WI38 (cell line): ENCODE measurements around the gene MRPL53.

Source experiments
- H3K4me3 ChIP-seq: 2 replicates; pipeline ENCODE4 v1.5.1; 2011; ENCODE audit warnings: low read depth, mild to moderate bottlenecking, control low read depth, low read length
- TF ChIP-seq, protein P1 (sequence below): IDR thresholded peaks from 2 replicates; pipeline ENCODE4 v1.5.1; 2012; ENCODE audit warnings: low read depth, mild to moderate bottlenecking, control low read depth, low read length

MRPL53 gene

DNA sequence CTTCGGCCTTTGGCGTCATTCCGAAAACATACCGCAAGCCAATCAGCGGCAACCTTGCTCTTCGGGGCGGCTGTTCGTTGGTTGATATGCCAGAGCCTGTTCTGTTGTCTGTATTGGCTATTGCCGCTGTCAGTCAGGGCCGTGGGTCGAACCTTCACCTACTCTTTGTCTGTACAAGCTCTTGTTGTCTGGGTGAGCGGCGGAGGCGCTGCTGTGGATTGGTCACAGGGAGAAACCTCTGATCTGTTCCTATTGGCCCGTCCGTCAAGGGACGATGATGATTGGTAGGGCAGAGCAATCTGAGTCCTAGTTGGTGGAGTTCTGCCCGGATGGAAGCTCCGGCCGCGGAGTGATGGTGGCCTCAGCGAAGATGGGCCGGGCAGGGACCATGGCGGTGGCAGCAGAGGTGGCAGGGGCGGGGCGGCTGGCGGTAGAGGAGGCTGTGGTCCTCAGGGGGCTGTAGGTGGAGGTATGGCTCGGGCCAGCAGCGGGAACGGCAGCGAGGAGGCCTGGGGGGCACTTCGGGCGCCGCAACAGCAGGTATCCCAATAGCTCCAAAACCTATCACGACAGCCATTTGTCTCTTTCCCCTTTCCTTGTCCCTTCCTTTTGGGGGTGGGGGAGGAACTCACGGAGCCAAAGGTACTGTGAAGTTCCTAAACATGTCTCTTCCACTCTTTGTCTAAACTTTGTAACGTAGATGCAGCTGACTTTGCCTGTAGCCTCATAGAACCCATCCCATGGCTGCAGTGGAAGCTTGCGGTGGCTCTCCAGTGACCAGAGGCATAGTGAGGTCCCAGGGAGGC lies 14.1 kb downstream of the MRPL53 start, which contains the start of gene WBP1:
Gene WBP1 (plus strand): TSS at position 307 of the 806 bp plus-strand sequence. CDS start 165 bp downstream, at position 472.
- TF ChIP-seq, protein P1, sequence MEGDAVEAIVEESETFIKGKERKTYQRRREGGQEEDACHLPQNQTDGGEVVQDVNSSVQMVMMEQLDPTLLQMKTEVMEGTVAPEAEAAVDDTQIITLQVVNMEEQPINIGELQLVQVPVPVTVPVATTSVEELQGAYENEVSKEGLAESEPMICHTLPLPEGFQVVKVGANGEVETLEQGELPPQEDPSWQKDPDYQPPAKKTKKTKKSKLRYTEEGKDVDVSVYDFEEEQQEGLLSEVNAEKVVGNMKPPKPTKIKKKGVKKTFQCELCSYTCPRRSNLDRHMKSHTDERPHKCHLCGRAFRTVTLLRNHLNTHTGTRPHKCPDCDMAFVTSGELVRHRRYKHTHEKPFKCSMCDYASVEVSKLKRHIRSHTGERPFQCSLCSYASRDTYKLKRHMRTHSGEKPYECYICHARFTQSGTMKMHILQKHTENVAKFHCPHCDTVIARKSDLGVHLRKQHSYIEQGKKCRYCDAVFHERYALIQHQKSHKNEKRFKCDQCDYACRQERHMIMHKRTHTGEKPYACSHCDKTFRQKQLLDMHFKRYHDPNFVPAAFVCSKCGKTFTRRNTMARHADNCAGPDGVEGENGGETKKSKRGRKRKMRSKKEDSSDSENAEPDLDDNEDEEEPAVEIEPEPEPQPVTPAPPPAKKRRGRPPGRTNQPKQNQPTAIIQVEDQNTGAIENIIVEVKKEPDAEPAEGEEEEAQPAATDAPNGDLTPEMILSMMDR, result no peak
- H3K4me3 ChIP-seq, result peak within 1 kb of the TSS; percentile 79

DNA sequence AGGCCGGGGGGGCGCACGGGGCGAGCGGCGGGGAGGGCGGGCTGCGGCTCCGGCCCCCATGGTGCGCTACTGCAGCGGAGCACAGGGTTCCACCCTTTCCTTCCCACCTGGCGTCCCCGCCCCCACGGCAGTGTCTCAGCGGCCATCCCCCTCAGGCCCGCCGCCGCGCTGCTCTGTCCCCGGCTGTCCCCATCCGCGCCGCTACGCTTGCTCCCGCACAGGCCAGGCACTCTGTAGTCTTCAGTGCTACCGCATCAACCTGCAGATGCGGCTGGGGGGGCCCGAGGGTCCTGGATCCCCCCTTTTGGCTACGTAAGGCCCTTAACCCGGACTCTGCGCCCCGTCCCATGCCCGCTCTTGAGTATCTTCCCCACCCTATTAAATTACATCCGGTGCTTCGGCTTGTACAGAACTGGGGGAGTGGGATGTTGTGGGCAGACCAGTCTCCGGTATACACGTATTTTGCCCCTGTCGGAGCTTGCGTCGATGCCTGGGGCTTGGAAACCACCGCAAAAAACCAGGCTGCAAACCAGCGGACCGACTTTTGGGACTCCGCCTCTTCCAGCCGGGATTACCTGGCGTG lies 14.8 kb downstream of the MRPL53 start:
- peak overlapping the region; percentile 70 for H3K4me3 ChIP-seq
- TF ChIP-seq, protein P1, result no peak

DNA sequence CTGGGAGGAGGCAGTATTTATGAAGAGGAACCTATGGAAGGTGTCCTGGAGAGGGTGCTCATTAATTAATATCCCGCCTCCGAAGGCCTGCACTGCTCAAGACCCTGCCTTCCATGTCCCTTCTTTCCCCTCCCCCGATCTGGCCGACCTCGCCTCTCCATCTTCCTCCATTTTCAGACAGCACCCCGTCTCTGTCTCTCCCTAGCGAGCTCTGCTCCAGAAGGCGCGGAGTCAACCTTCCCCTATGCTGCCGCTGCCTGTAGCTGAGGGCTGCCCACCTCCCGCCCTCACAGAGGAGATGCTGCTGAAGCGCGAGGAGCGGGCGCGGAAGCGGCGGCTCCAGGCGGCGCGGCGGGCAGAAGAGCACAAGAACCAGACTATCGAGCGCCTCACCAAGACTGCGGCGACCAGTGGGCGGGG lies 15.3 kb downstream of the MRPL53 start:
- TF ChIP-seq, protein P1, result no peak
- H3K4me3 ChIP-seq, result peak overlapping the region; percentile 70

DNA sequence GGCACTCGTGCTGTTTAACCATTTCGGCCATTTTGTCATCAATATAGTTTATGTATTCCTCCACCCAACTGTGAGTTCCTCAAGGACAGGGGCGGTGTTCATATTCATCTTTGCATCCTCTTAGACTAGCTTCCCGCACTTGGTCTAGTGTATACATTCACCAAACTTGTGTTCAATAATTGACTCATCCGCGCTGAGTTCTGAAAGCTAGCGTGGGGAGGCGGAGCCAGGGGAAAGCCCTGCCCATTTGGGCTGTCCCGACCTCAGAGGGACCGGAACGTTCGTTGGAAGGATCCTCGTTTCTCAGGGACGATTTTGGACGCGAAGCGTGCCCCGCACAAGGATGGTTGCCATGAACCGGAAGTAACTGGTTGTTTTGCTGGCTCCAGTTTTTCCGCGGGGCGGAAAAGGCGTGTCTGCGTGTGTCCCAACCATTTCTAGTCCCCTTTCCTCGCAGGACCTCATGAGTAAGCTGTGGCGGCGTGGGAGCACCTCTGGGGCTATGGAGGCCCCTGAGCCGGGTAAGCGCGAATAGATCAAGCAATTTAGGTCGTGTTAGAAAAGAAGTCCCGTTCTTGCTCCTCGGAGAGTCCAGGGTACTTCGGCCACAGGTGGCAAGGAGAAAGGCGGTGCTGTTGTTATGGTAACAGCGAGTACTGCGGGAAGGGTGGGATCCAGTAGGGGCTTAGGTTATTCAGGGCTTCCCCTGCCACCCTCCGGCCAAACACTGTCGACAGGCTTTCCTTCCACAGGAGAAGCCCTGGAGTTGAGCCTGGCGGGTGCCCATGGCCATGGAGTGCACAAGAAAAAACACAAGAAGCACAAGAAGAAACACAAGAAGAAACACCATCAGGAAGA lies 17.6 kb downstream of the MRPL53 start, which contains the start of gene INO80B:
Gene INO80B (plus strand): TSS at position 434 of the 858 bp plus-strand sequence. CDS start 30 bp downstream, at position 464.
- TF ChIP-seq, protein P1, result no peak
- H3K4me3 ChIP-seq, result peak within 1 kb of the TSS; percentile 72

DNA sequence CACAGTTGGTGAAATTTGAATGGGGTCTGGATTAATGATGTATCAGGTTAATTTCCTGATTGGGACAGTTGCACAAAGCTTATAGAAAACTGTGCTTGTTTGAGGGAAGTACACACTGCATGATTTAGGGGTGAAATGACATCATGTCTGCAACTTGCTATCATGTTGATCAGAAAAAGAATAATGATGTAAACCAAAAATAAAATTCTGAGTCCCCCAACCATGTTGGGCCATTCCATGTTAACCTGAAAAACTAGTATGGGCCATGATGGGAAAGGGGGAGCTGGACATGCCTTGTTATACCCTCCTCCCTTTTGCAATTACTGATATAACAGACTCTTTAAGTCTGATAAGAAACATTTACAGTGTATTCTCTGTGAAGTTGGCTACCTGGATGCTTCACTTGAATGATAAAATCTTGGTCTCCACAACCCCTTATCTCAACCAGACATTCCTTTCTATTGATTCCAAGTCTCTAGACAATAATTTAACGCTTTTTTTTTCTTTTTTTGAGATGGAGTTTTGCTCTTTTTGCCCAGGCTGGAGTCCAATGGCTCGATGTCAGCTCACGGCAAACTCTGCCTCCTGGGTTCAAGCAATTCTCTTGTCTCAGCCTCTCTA lies 21.8 kb downstream of the MRPL53 start:
- no peak overlapping the region for H3K4me3 ChIP-seq
- TF ChIP-seq, protein P1, result no peak

DNA sequence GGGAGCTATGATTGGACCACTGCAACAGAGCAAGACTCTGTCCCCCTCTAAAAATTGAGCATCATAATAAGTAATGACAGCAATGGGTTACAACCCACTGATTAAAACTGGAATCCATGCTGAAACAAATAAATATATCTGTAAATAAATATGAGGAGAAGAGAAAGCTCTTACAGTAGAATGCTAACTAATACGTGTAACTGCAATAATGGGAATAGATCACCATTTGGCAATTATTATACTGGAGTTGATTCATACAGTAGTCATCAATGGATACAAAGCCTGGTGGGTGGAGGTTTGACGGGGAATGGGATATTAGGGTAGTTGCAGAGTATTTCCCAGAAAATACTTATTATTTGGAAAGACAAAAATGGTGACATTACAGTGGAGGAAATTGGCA lies 23.7 kb downstream of the MRPL53 start:
- TF ChIP-seq, protein P1, result no peak
- H3K4me3 ChIP-seq, result no peak overlapping the region
